ENCODE measurements around the gene BTBD8. TPM values are rescaled to one million over a fixed set of nuclear protein-coding genes. Genes with fewer than 3 reads are reported as not detected.
A peak's percentile ranks its signal among the peaks of the same experiment; 100 is the strongest.

BTBD8 gene
- polyA plus RNA-seq, 1 donor from 2014 or later, result 38.6 TPM

GRCh38 chr1:92079441-92079840, 704 bp upstream of the BTBD8 start:
- Histone ChIP-seq H3K9me2 (ENCODE audit: insufficient read depth, low read length) (no peaks in the 10 kb centered on the region), H2AFZ (ENCODE audit: low read depth, low read length) (no peak overlapping the region), H3K4me2 (ENCODE audit: low read length) (no peak overlapping the region), H3K27me3 (ENCODE audit: insufficient read depth, low read depth, low read length) (no peaks in the 10 kb centered on the region), H3K36me3 (ENCODE audit: insufficient read depth, low read length) (no peaks in the 10 kb centered on the region), H3K9me3 (ENCODE audit: low read length) (no peaks in the 10 kb centered on the region), H4K20me1 (ENCODE audit: insufficient read depth) (no peaks in the 10 kb centered on the region), H3K27ac (ENCODE audit: low read length) (no peak overlapping the region), H3F3A (ENCODE audit: insufficient read depth, low read length, poor library complexity, severe bottlenecking) (no peaks in the 10 kb centered on the region), H3K4me3 (ENCODE audit: low read length) (peak overlapping the region; percentile 91), H3K79me2 (replicated peaks; ENCODE audit: insufficient read depth, low read length) (no peaks in the 10 kb centered on the region), H3K9ac (ENCODE audit: low read length) (no peak overlapping the region)
- TF ChIP-seq RAD21 (conservative IDR thresholded peaks at IDR 0.05) (no peak), POLR2AphosphoS5 (IDR thresholded peaks at IDR 0.05) (no peak), SMC3 (conservative IDR thresholded peaks at IDR 0.05; ENCODE audit: poor library complexity) (no peak), TAF1 (IDR thresholded peaks at IDR 0.05; ENCODE audit: low read depth) (no peak), MXI1 (conservative IDR thresholded peaks at IDR 0.05; ENCODE audit: poor library complexity, severe bottlenecking) (no peak), EP300 (conservative IDR thresholded peaks at IDR 0.05; ENCODE audit: poor library complexity, severe bottlenecking) (no peak), EZH2 (IDR thresholded peaks at IDR 0.05; ENCODE audit: borderline replicate concordance, insufficient read depth, low read length, poor library complexity, severe bottlenecking) (no peak), CTCF (IDR thresholded peaks at IDR 0.05; ENCODE audit: poor library complexity, severe bottlenecking) (no peak)
- TF ChIP-seq, protein P1, sequence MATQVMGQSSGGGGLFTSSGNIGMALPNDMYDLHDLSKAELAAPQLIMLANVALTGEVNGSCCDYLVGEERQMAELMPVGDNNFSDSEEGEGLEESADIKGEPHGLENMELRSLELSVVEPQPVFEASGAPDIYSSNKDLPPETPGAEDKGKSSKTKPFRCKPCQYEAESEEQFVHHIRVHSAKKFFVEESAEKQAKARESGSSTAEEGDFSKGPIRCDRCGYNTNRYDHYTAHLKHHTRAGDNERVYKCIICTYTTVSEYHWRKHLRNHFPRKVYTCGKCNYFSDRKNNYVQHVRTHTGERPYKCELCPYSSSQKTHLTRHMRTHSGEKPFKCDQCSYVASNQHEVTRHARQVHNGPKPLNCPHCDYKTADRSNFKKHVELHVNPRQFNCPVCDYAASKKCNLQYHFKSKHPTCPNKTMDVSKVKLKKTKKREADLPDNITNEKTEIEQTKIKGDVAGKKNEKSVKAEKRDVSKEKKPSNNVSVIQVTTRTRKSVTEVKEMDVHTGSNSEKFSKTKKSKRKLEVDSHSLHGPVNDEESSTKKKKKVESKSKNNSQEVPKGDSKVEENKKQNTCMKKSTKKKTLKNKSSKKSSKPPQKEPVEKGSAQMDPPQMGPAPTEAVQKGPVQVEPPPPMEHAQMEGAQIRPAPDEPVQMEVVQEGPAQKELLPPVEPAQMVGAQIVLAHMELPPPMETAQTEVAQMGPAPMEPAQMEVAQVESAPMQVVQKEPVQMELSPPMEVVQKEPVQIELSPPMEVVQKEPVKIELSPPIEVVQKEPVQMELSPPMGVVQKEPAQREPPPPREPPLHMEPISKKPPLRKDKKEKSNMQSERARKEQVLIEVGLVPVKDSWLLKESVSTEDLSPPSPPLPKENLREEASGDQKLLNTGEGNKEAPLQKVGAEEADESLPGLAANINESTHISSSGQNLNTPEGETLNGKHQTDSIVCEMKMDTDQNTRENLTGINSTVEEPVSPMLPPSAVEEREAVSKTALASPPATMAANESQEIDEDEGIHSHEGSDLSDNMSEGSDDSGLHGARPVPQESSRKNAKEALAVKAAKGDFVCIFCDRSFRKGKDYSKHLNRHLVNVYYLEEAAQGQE (IDR thresholded peaks at IDR 0.05; ENCODE audit: borderline replicate concordance), result no peak

- Histone ChIP-seq H3K9me2 (ENCODE audit: insufficient read depth, low read length) (no peaks in the 10 kb centered on the region), H3K4me3 (ENCODE audit: low read length) (peak overlapping the region; percentile 91), H2AFZ (ENCODE audit: low read depth, low read length) (peak overlapping the region; percentile 65), H3K9ac (ENCODE audit: low read length) (peak overlapping the region; percentile 69), H3K36me3 (ENCODE audit: insufficient read depth, low read length) (no peaks in the 10 kb centered on the region), H4K20me1 (ENCODE audit: insufficient read depth) (no peaks in the 10 kb centered on the region), H3K79me2 (replicated peaks; ENCODE audit: insufficient read depth, low read length) (no peaks in the 10 kb centered on the region), H3K27ac (ENCODE audit: low read length) (no peak overlapping the region), H3K9me3 (ENCODE audit: low read length) (no peaks in the 10 kb centered on the region), H3K27me3 (ENCODE audit: insufficient read depth, low read depth, low read length) (no peaks in the 10 kb centered on the region), H3K4me2 (ENCODE audit: low read length) (peak overlapping the region; percentile 38), H3F3A (ENCODE audit: insufficient read depth, low read length, poor library complexity, severe bottlenecking) (no peaks in the 10 kb centered on the region)
- TF ChIP-seq RAD21 (conservative IDR thresholded peaks at IDR 0.05) (no peak), MXI1 (conservative IDR thresholded peaks at IDR 0.05; ENCODE audit: poor library complexity, severe bottlenecking) (no peak), SMC3 (conservative IDR thresholded peaks at IDR 0.05; ENCODE audit: poor library complexity) (no peak), EZH2 (IDR thresholded peaks at IDR 0.05; ENCODE audit: borderline replicate concordance, insufficient read depth, low read length, poor library complexity, severe bottlenecking) (no peak), TAF1 (IDR thresholded peaks at IDR 0.05; ENCODE audit: low read depth) (no peak), EP300 (conservative IDR thresholded peaks at IDR 0.05; ENCODE audit: poor library complexity, severe bottlenecking) (no peak), CTCF (IDR thresholded peaks at IDR 0.05; ENCODE audit: poor library complexity, severe bottlenecking) (no peak), POLR2AphosphoS5 (IDR thresholded peaks at IDR 0.05) (no peak)
- TF ChIP-seq, protein P1 (IDR thresholded peaks at IDR 0.05; ENCODE audit: borderline replicate concordance), result no peak
Measured at GRCh38 chr1:92081031-92081430, 886 bp downstream of the BTBD8 start.

Data from neural cell (in vitro differentiated cells).